Pancreas (tissue), 10 donors: ENCODE results near the gene LANCL2. TPM values are rescaled to one million over a fixed set of nuclear protein-coding genes. Genes with fewer than 3 reads are reported as not detected.

Source experiments
- ATAC-seq, 4 donors: fragments of 200-7000 bp; cut with Tn5 transposase; one replicate each; pipeline versions ENCODE4 v1.8.0 to v1.9.1; 2020; ENCODE audit warnings: mild to moderate bottlenecking in 4 of 4, moderate library complexity in 4 of 4
- DNase-seq, 6 donors: peaks; one replicate each; pipeline ENCODE4 v3.0.0-alpha.2; 2020
- FAIRE-seq: peaks from 2 replicates; lab custom pipeline; 2012; peaks lifted over from hg19 to GRCh38; lab: Jason Lieb, UNC
- H3K27ac ChIP-seq, 4 donors: fragments of 200-600 bp; sonication (generic); 1 replicate in 3 of 4; 2 replicates in 1 of 4; pipeline versions ENCODE4 v1.5.0 to v1.8.0; 2020
- H3K27me3 ChIP-seq, 4 donors: fragments of 200-600 bp; one replicate each; pipeline ENCODE4 v1.8.0; 2021
- H3K36me3 ChIP-seq, 3 donors: fragments of 200-600 bp; sonication (generic) in 1 of 3; one replicate each; pipeline versions ENCODE4 v1.5.0 to v1.8.0; 2020 to 2021
- H3K4me1 ChIP-seq, 3 donors: fragments of 200-600 bp; one replicate each; pipeline ENCODE4 v1.8.0; 2021
- H3K4me3 ChIP-seq, 4 donors: fragments of 200-600 bp; sonication (generic) in 2 of 4; one replicate each; pipeline versions ENCODE4 v1.5.0 to v1.8.0; 2020 to 2021
- H3K9me3 ChIP-seq, 4 donors: fragments of 200-600 bp; one replicate each; pipeline ENCODE4 v1.8.0; 2021
- WGBS, 2 donors: extraction: QIAGEN DNeasy Blood & Tissue Kit; methylation state at CpG; one replicate each; pipeline ENCODE4 v1.1.7; 2013; 5-methylcytosine and 5-hydroxymethylcytosine counted together
- intact Hi-C, 3 donors: fragments of 100-400 bp; cut with DNase I; formaldehyde crosslinking; loops; one replicate each; pipeline versions ENCODE4 v1.11.1 to v1.14.2; 2022
- polyA plus RNA-seq, 2 donors: library from polyadenylated mRNA; stranded (reverse); fragments of 200-250 nt; gene quantifications; one replicate each; pipeline ENCODE4 v1.2.3, GENCODE V29; 2013
- total RNA-seq, 6 donors: library from RNA; stranded (reverse); fragmentation: NEBNext Ultra II Directional in 4 of 6; extraction: Animal tissue kit (Norgen Biotek cat#: 25700) in 4 of 6; gene quantifications; one replicate each; pipeline versions ENCODE4 v1.2.1 to v1.2.4, GENCODE V29; 2021 to 2023
- TF ChIP-seq, protein P1 (sequence below), 4 donors: fragments of 200-600 bp; sonication (generic) in 3 of 4; IDR thresholded peaks; one replicate each; pipeline versions ENCODE4 v1.5.0 to v1.8.0; 2021; ENCODE audit warnings: antibody characterized with exemption in 4 of 4
- donor health status: healthy with polysubstance abuse.
- donor health status: DM: no; HTN: no; CAD: no; lungs with moderate emphysema.
- donor health status: DM: no; HTN: no; CAD: no.
- donor health status: control.
- donor health status: control.
- donor health status: Bipolar disorder and iron deficiency.
- donor health status: DM: yes; HTN: yes; CAD: no.
- donor health status: DM: no; HTN: no; CAD: no.
- donor health status: DM: no; HTN: no; CAD: no.
- donor health status: DM: yes; HTN: yes; CAD: no.

LANCL2 gene
- total and polyA plus RNA-seq, 8 donors = 4.6 to 8.5 (median 6.3) TPM

GRCh38 chr7:55441002-55441401 lies 75.9 kb downstream of the LANCL2 start:
- no peak overlapping the region for H3K4me3 ChIP-seq
- WGBS, 2 donors = 86 to 90% methylated on average over 5 of the region's 5 CpGs
- H3K9me3 ChIP-seq = no peaks in the 10 kb centered on the region
- H3K27me3 ChIP-seq = no peaks in the 10 kb centered on the region
- no peak for DNase-seq
- no peak for ATAC-seq
- no peak for FAIRE-seq
- intact Hi-C loops = no loop called here
- no peaks in the 10 kb centered on the region for H3K4me1 ChIP-seq
- H3K27ac ChIP-seq = no peak overlapping the region
- H3K36me3 ChIP-seq = no peaks in the 10 kb centered on the region
- TF ChIP-seq, protein P1, sequence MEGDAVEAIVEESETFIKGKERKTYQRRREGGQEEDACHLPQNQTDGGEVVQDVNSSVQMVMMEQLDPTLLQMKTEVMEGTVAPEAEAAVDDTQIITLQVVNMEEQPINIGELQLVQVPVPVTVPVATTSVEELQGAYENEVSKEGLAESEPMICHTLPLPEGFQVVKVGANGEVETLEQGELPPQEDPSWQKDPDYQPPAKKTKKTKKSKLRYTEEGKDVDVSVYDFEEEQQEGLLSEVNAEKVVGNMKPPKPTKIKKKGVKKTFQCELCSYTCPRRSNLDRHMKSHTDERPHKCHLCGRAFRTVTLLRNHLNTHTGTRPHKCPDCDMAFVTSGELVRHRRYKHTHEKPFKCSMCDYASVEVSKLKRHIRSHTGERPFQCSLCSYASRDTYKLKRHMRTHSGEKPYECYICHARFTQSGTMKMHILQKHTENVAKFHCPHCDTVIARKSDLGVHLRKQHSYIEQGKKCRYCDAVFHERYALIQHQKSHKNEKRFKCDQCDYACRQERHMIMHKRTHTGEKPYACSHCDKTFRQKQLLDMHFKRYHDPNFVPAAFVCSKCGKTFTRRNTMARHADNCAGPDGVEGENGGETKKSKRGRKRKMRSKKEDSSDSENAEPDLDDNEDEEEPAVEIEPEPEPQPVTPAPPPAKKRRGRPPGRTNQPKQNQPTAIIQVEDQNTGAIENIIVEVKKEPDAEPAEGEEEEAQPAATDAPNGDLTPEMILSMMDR (IDR thresholded peaks at IDR 0.05) = no peak

GRCh38 chr7:55441774-55442522 lies 76.8 kb downstream of the LANCL2 start:
- 75 to 76% methylated on average over 7 of the region's 7 CpGs for WGBS, 2 donors
- intact Hi-C loops = no loop called here
- no peak for ATAC-seq
- H3K27me3 ChIP-seq = no peaks in the 10 kb centered on the region
- H3K27ac ChIP-seq = no peak overlapping the region
- H3K4me3 ChIP-seq = no peak overlapping the region
- no peak for DNase-seq
- H3K9me3 ChIP-seq = no peaks in the 10 kb centered on the region
- TF ChIP-seq, protein P1 (IDR thresholded peaks at IDR 0.05) = no peak
- no peak for FAIRE-seq
- H3K36me3 ChIP-seq = no peaks in the 10 kb centered on the region
- H3K4me1 ChIP-seq = no peaks in the 10 kb centered on the region

DNA sequence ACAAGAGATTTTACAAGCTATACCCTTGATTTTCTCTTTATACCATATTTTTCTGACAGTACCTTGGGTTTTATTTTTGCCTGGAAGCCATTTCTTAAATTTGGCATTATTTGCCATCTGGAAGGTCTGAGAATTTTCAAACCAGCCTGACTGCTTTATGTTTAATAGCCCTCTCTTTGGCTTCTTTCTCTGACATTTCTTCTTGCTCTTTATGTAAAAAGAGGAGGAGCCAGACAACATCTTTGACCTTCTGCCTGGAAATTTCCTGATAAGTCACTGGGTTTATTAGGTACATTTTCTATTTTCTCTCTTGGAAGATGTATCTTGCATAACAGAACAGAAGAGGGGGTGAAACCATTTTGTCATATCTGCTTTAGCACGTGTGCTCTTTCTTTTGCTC lies 79.6 kb downstream of the LANCL2 start:
- Histone ChIP-seq H3K4me3 (no peak overlapping the region), H3K4me1 (no peaks in the 10 kb centered on the region), H3K27me3 (no peaks in the 10 kb centered on the region), H3K36me3 (no peaks in the 10 kb centered on the region), H3K9me3 (no peaks in the 10 kb centered on the region), H3K27ac (no peak overlapping the region)
- FAIRE-seq (no peak), ATAC-seq (no peak), DNase-seq (no peak)
- intact Hi-C loops = no loop called here
- TF ChIP-seq, protein P1 (IDR thresholded peaks at IDR 0.05) = no peak
- WGBS, 2 donors = 45 to 69% methylated on average over 1 of the region's 1 CpG

DNA sequence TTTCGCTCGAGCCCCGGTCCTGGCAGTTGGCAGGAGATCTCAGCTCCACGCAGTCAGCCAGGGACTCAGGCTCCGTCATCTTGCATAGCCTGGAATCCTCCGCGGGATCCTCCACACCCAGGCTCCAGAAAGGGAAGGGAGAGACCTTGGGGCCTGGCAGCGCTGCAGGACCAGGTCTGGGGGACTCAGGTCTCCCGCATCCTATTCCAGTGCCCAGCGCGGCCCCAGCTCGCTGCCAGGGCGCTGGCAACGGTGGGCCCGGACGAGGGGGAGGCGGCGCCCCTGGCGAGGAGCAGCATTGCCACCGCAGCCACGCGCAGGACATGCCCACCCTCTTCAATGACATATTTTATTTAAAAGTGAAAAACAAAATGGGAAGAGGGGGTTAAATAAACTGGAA lies 83.4 kb downstream of the LANCL2 start:
- FAIRE-seq (no peak), ATAC-seq (no peak), DNase-seq (no peak)
- Histone ChIP-seq H3K36me3 (no peaks in the 10 kb centered on the region), H3K4me1 (no peaks in the 10 kb centered on the region), H3K9me3 (no peaks in the 10 kb centered on the region), H3K4me3 (no peak overlapping the region), H3K27me3 (no peaks in the 10 kb centered on the region), H3K27ac (no peak overlapping the region)
- TF ChIP-seq, protein P1 (IDR thresholded peaks at IDR 0.05) = no peak
- WGBS, 2 donors = 75 to 79% methylated on average over 22 of the region's 22 CpGs
- intact Hi-C loops = no loop called here
